HG02938 (cell line): ENCODE results near the gene MAGI2.
A peak's percentile ranks its signal among the peaks of the same experiment; 100 is the strongest.
"Not testable (repeated sequence)": the region's sequence is repeated elsewhere in the genome, so short reads cannot be mapped to it uniquely, and the experiment has no call there.

Experiments
- ATAC-seq: cut with Tn5 transposase; IDR thresholded peaks from one replicate; pipeline ENCODE4 v1.9.1; 2021; ENCODE audit warnings: mild to moderate bottlenecking, moderate library complexity; ENCODE audit not compliant: unreplicated experiment

MAGI2 gene

GRCh38 chr7:78514634-78515033 is 938.8 kb downstream of the MAGI2 start:
- no peak for ATAC-seq

GRCh38 chr7:78510580-78511188 is 942.8 kb downstream of the MAGI2 start:
- peak; percentile 74 for ATAC-seq

- ATAC-seq, result not testable (repeated sequence)
Measured at GRCh38 chr7:78503301-78503700, 950.2 kb downstream of the MAGI2 start.

- ATAC-seq, result no peak
Measured at GRCh38 chr7:78501064-78501463, 952.4 kb downstream of the MAGI2 start.

GRCh38 chr7:78499971-78500370 is 953.5 kb downstream of the MAGI2 start:
- ATAC-seq, result no peak

- no peak for ATAC-seq
Measured at GRCh38 chr7:78499283-78499682, 954.2 kb downstream of the MAGI2 start.

GRCh38 chr7:78497728-78498427 is 955.6 kb downstream of the MAGI2 start:
- ATAC-seq, result no peak

GRCh38 chr7:78496096-78496630 is 957.3 kb downstream of the MAGI2 start:
- ATAC-seq, result no peak

GRCh38 chr7:78493401-78493800 is 960.1 kb downstream of the MAGI2 start:
- no peak for ATAC-seq

- ATAC-seq, result no peak
Measured at GRCh38 chr7:78492146-78492545, 961.3 kb downstream of the MAGI2 start.

GRCh38 chr7:78490524-78490923 is 962.9 kb downstream of the MAGI2 start:
- no peak for ATAC-seq

GRCh38 chr7:78489476-78490240 is 963.8 kb downstream of the MAGI2 start:
- no peak for ATAC-seq

- ATAC-seq, result no peak
Measured at GRCh38 chr7:78487464-78487863, 966.0 kb downstream of the MAGI2 start.

- no peak for ATAC-seq
Measured at GRCh38 chr7:78479348-78479747, 974.1 kb downstream of the MAGI2 start.

- ATAC-seq, result no peak
Measured at GRCh38 chr7:78476851-78477405, 976.5 kb downstream of the MAGI2 start.

GRCh38 chr7:78473571-78474301 is 979.7 kb downstream of the MAGI2 start:
- no peak for ATAC-seq

- no peak for ATAC-seq
Measured at GRCh38 chr7:78473021-78473420, 980.4 kb downstream of the MAGI2 start.

GRCh38 chr7:78472519-78472918 is 980.9 kb downstream of the MAGI2 start:
- no peak for ATAC-seq

GRCh38 chr7:78465894-78466293 is 987.6 kb downstream of the MAGI2 start:
- ATAC-seq, result no peak

GRCh38 chr7:78463039-78463438 is 990.4 kb downstream of the MAGI2 start:
- no peak for ATAC-seq

GRCh38 chr7:78450706-78451105 is 1002.8 kb downstream of the MAGI2 start:
- no peak for ATAC-seq
